ENCODE measurements around the gene SIGLEC9.

- TF ChIP-seq ZNF423 (tag by site-specific recombination; IDR thresholded peaks at IDR 0.05) (no peak), PBX3 (CRISPR knock-in tag; IDR thresholded peaks at IDR 0.05) (no peak), CTCF (tag by site-specific recombination; IDR thresholded peaks at IDR 0.05) (no peak), ZNF26 (tag by site-specific recombination; IDR thresholded peaks at IDR 0.05) (no peak), SETDB1 (IDR thresholded peaks at IDR 0.05; ENCODE audit: insufficient read length, low read length) (no peak), ZNF658 (tag by site-specific recombination; IDR thresholded peaks at IDR 0.05) (no peak), ZNF133 (tag by site-specific recombination; IDR thresholded peaks at IDR 0.05) (no peak)
These were observed 15.7 kb downstream of the SIGLEC9 start for GRCh38 chr19:51140441-51140840.

Measured in HEK293 (cell line).